GM12878 (cell line): Measurements from ENCODE around the gene SRSF12. TPM values are rescaled to one million over a fixed set of nuclear protein-coding genes. Genes with fewer than 3 reads are reported as not detected.

Experiments
- ETV6 ChIP-seq, 2 experiments: fragments of 450-650 bp in 1 of 2; IDR thresholded peaks in 1 of 2; conservative IDR thresholded peaks in 1 of 2; 2 replicates each; pipeline ENCODE4 v1.6.1; 2014; ENCODE audit warnings: antibody characterized with exemption in 1 of 2, borderline replicate concordance in 1 of 2, low read depth in 1 of 2, mild to moderate bottlenecking in 1 of 2, moderate library complexity in 1 of 2
- IKZF1 ChIP-seq: fragments of 450-650 bp; conservative IDR thresholded peaks from 2 replicates; pipeline ENCODE4 v1.6.1; 2017; ENCODE audit warnings: antibody characterized with exemption, mild to moderate bottlenecking
- KAT2A ChIP-seq: conservative IDR thresholded peaks from 2 replicates; pipeline ENCODE4 v1.6.1; 2011; ENCODE audit warnings: low read depth, low read length; ENCODE audit not compliant: control insufficient read depth
- MTA3 ChIP-seq: IDR thresholded peaks from 2 replicates; pipeline ENCODE4 v1.6.1; 2012; ENCODE audit warnings: low read length, inconsistent platforms, borderline replicate concordance
- MXI1 ChIP-seq: fragments of 150-350 bp; IDR thresholded peaks from 2 replicates; pipeline ENCODE4 v1.6.1; 2011; ENCODE audit warnings: low read depth, mild to moderate bottlenecking, inconsistent platforms, low read length, improper control_type of control experiment
- MYB ChIP-seq: fragments of 150-350 bp; IDR thresholded peaks from 2 replicates; pipeline ENCODE4 v1.6.1; 2014; ENCODE audit warnings: mild to moderate bottlenecking, low read depth, low read length, borderline replicate concordance
- NBN ChIP-seq: fragments of 450-650 bp; IDR thresholded peaks from 2 replicates; pipeline ENCODE4 v1.6.1; 2016
- NFIC ChIP-seq: IDR thresholded peaks from 2 replicates; pipeline ENCODE4 v1.6.1; 2012; ENCODE audit warnings: low read depth, mild to moderate bottlenecking, inconsistent platforms, low read length, moderate library complexity
- PML ChIP-seq: IDR thresholded peaks from 2 replicates; pipeline ENCODE4 v1.6.1; 2012; ENCODE audit warnings: low read length, inconsistent platforms
- POU2F2 ChIP-seq: IDR thresholded peaks from 3 replicates; pipeline ENCODE4 v1.6.1; 2011; ENCODE audit warnings: low read depth, mild to moderate bottlenecking, low read length, borderline replicate concordance
- RAD51 ChIP-seq: fragments of 450-650 bp; IDR thresholded peaks from 2 replicates; pipeline ENCODE4 v1.6.1; 2016; ENCODE audit warnings: moderate library complexity, mild to moderate bottlenecking, inconsistent platforms
- ZNF207 ChIP-seq: fragments of 450-650 bp; IDR thresholded peaks from 2 replicates; pipeline ENCODE4 v1.6.1; 2014; ENCODE audit warnings: antibody characterized with exemption, mild to moderate bottlenecking, borderline replicate concordance
- ZNF217 ChIP-seq: fragments of 450-650 bp; IDR thresholded peaks from 2 replicates; pipeline ENCODE4 v1.6.1; 2017; ENCODE audit warnings: antibody characterized with exemption, mild to moderate bottlenecking
- polyA plus RNA-seq, 11 experiments: library from polyadenylated mRNA; depleted of rRNA in 4 of 11; unstranded in 6 of 11; stranded (reverse) in 5 of 11; fragments of >200 nt; fragmentation: Nextera tagmentation in 4 of 11; fragmentation: Illumina TruSeq in 1 of 11; extraction: Ambion mirVana in 4 of 11; extraction: Trizol in 1 of 11; gene quantifications; 1 replicate in 1 of 11; 2 replicates in 10 of 11; pipeline versions ENCODE4 v1.2.1 to v1.2.3, GENCODE V29; 2011 to 2016; ENCODE audit warnings: inconsistent platforms in 2 of 11, missing spikeins in 2 of 11, low read depth in 1 of 11
- total RNA-seq, 4 experiments: library from RNA; depleted of rRNA in 3 of 4; stranded (reverse); fragments of >200 nt in 3 of 4; fragmentation: Illumina TruSeq in 1 of 4; extraction: Trizol in 1 of 4; gene quantifications; 2 replicates each; pipeline versions ENCODE4 v1.2.1 to v1.2.3, GENCODE V29; 2013 to 2021
- TF ChIP-seq, protein P1 (sequence below): fragments of 450-650 bp; IDR thresholded peaks from 2 replicates; pipeline ENCODE4 v1.6.1; 2018; ENCODE audit warnings: borderline replicate concordance, mild to moderate bottlenecking; ENCODE audit not compliant: partially characterized antibody
- TF ChIP-seq, protein P2 (sequence below): IDR thresholded peaks from 2 replicates; pipeline ENCODE4 v1.6.1; 2012; ENCODE audit warnings: mild to moderate bottlenecking, low read depth, low read length
- TF ChIP-seq, protein P3 (sequence below): IDR thresholded peaks from 2 replicates; pipeline ENCODE4 v1.6.1; 2012; ENCODE audit warnings: low read depth, low read length, improper control_type of control experiment
- TF ChIP-seq, protein P4 (sequence below): fragments of 450-650 bp; IDR thresholded peaks from 2 replicates; pipeline ENCODE4 v1.6.1; 2016; ENCODE audit warnings: mild to moderate bottlenecking

SRSF12 gene
- total and polyA plus RNA-seq, 10 of the 15 experiments (the other 5 are each of a cell fraction or from before 2014, with no cell fraction given): 0.03 to 0.23 TPM; not detected in 8

DNA sequence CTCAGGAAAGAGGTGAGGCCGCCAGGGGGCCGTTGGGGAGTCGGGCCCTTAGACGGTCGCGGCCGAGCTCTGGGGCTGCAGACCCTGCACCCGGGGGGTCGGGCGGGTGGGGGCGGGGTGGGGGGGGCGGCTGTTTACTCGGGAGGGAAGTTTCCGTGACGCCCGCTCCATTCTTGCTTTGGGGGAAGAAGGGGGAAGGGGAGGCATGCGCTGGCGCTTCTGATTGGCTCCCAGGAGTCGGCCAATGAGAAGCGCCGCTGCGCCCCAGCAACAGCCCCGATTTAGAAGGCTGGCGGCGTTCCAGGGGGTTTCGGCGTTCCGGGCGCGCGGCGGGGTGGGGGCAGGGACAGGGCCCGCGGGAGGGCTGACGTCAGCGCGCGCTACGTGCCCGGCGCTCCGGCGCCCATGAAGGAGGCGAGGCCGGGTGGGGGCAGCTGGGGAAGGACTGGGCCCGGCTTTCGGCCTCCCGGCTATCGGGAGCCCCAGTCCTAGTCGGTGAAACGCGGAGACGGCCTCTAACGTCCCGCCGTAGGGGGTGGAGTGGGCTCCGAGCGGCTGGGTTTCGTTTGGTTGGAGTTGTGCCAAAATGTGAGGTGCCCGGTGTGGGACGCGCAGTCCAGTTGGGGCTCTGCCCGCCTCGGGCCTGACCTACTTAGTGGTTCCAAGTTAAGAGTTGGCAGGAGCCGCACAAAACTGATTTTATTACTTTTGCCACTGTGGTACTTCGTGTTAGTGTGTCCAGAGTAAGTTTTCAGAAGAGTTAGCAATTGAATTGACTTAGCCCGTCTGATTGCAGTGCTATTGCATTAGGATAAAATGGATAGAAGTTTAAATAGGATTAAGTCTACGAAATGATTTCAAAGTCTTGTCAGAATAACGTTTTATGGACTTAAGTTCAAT, 36.2 kb downstream of the SRSF12 start (continued):
- TF ChIP-seq, protein P1, sequence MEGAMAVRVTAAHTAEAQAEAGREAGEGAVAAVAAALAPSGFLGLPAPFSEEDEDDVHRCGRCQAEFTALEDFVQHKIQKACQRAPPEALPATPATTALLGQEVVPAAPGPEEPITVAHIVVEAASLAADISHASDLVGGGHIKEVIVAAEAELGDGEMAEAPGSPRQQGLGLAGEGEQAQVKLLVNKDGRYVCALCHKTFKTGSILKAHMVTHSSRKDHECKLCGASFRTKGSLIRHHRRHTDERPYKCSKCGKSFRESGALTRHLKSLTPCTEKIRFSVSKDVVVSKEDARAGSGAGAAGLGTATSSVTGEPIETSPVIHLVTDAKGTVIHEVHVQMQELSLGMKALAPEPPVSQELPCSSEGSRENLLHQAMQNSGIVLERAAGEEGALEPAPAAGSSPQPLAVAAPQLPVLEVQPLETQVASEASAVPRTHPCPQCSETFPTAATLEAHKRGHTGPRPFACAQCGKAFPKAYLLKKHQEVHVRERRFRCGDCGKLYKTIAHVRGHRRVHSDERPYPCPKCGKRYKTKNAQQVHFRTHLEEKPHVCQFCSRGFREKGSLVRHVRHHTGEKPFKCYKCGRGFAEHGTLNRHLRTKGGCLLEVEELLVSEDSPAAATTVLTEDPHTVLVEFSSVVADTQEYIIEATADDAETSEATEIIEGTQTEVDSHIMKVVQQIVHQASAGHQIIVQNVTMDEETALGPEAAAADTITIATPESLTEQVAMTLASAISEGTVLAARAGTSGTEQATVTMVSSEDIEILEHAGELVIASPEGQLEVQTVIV: no peak
- TF ChIP-seq NFIC: no peak; the same call in 1 of the 2 replicates
- TF ChIP-seq NBN: peak; percentile 77
- TF ChIP-seq POU2F2: peak; percentile 74; the same call in 2 of the 3 replicates
- TF ChIP-seq KAT2A: no peak
- TF ChIP-seq IKZF1: peak; percentile 59
- TF ChIP-seq, protein P2, sequence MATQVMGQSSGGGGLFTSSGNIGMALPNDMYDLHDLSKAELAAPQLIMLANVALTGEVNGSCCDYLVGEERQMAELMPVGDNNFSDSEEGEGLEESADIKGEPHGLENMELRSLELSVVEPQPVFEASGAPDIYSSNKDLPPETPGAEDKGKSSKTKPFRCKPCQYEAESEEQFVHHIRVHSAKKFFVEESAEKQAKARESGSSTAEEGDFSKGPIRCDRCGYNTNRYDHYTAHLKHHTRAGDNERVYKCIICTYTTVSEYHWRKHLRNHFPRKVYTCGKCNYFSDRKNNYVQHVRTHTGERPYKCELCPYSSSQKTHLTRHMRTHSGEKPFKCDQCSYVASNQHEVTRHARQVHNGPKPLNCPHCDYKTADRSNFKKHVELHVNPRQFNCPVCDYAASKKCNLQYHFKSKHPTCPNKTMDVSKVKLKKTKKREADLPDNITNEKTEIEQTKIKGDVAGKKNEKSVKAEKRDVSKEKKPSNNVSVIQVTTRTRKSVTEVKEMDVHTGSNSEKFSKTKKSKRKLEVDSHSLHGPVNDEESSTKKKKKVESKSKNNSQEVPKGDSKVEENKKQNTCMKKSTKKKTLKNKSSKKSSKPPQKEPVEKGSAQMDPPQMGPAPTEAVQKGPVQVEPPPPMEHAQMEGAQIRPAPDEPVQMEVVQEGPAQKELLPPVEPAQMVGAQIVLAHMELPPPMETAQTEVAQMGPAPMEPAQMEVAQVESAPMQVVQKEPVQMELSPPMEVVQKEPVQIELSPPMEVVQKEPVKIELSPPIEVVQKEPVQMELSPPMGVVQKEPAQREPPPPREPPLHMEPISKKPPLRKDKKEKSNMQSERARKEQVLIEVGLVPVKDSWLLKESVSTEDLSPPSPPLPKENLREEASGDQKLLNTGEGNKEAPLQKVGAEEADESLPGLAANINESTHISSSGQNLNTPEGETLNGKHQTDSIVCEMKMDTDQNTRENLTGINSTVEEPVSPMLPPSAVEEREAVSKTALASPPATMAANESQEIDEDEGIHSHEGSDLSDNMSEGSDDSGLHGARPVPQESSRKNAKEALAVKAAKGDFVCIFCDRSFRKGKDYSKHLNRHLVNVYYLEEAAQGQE: no peak
- TF ChIP-seq, protein P3, sequence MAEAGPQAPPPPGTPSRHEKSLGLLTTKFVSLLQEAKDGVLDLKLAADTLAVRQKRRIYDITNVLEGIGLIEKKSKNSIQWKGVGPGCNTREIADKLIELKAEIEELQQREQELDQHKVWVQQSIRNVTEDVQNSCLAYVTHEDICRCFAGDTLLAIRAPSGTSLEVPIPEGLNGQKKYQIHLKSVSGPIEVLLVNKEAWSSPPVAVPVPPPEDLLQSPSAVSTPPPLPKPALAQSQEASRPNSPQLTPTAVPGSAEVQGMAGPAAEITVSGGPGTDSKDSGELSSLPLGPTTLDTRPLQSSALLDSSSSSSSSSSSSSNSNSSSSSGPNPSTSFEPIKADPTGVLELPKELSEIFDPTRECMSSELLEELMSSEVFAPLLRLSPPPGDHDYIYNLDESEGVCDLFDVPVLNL: no peak
- TF ChIP-seq ETV6 (conservative IDR thresholded peaks at IDR 0.05 in 1 of 2, IDR thresholded peaks at IDR 0.05 in 1 of 2; ENCODE audit: borderline replicate concordance in 1 of 2, low read depth in 1 of 2): no peak
- peak; percentile 81 for TF ChIP-seq MXI1
- TF ChIP-seq MYB: peak; percentile 47; the same call in 1 of the 2 replicates
- peak; percentile 94 for TF ChIP-seq ZNF207
- TF ChIP-seq, protein P4, sequence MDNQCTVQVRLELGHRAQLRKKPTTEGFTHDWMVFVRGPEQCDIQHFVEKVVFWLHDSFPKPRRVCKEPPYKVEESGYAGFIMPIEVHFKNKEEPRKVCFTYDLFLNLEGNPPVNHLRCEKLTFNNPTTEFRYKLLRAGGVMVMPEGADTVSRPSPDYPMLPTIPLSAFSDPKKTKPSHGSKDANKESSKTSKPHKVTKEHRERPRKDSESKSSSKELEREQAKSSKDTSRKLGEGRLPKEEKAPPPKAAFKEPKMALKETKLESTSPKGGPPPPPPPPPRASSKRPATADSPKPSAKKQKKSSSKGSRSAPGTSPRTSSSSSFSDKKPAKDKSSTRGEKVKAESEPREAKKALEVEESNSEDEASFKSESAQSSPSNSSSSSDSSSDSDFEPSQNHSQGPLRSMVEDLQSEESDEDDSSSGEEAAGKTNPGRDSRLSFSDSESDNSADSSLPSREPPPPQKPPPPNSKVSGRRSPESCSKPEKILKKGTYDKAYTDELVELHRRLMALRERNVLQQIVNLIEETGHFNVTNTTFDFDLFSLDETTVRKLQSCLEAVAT: peak; percentile 88
- no peak for TF ChIP-seq ZNF217
- TF ChIP-seq RAD51: no peak
- TF ChIP-seq PML: peak; percentile 91
- TF ChIP-seq MTA3: peak; percentile 47; the same call in 1 of the 2 replicates
